Measurements from ENCODE around the gene KLHL22. TPM values are rescaled to one million over a fixed set of nuclear protein-coding genes. Genes with fewer than 3 reads are reported as not detected.
"Not testable (repeated sequence)": the region's sequence is repeated elsewhere in the genome, so short reads cannot be mapped to it uniquely, and the experiment has no call there.

The KLHL22 gene
- total RNA-seq, 4 donors from 2014 or later: 12.3 to 29.7 (median 18.3) TPM

GRCh38 chr22:20487715-20488114 lies 7.9 kb downstream of the KLHL22 start:
- H3K36me3 ChIP-seq: peaks cover 15% of the 10 kb centered on the region
- no peak for TF ChIP-seq POLR2AphosphoS5 (IDR thresholded peaks at IDR 0.05)
- TF ChIP-seq POLR2A (IDR thresholded peaks at IDR 0.05): no peak
- no peak overlapping the region for H3K4me3 ChIP-seq
- 95% methylated on average over 2 of the region's 2 CpGs for WGBS
- H3K27me3 ChIP-seq: no peaks in the 10 kb centered on the region
- no peaks in the 10 kb centered on the region for H3K9me3 ChIP-seq
- H3K4me1 ChIP-seq: no peaks in the 10 kb centered on the region
- no peak for DNase-seq (ENCODE audit: low spot score in 2 of 2)
- H3K27ac ChIP-seq: no peak overlapping the region

DNA sequence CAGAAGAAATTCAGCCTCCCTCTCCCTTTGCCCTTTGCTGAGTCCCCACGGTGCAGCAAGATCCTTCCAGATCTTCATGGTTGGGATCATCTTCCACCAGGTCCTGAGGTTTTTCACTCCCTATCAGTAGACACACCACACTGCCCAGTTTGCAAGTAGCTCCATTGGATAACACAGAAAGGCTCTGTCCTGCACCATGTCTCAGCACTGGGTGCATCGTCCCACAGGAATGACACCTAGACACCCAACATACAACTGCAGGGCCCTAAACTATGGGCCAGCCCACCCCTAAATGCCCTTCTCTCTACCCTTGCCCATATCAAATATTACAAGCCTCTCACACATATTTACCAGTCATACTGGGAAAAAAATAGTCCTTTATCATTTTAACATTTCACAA lies 9.4 kb downstream of the KLHL22 start:
- WGBS: 95% methylated on average over 2 of the region's 2 CpGs
- TF ChIP-seq CTCF (IDR thresholded peaks at IDR 0.05): no peak
- no peak for TF ChIP-seq EP300 (IDR thresholded peaks at IDR 0.05)
- TF ChIP-seq POLR2A (IDR thresholded peaks at IDR 0.05): no peak
- TF ChIP-seq POLR2AphosphoS5 (IDR thresholded peaks at IDR 0.05): no peak
- Histone ChIP-seq H3K36me3 (peaks cover 15% of the 10 kb centered on the region), H3K27me3 (no peaks in the 10 kb centered on the region), H3K4me1 (no peaks in the 10 kb centered on the region), H3K4me3 (no peak overlapping the region), H3K27ac (no peak overlapping the region), H3K9me3 (no peaks in the 10 kb centered on the region)
- DNase-seq (ENCODE audit: low spot score in 2 of 2): no peak

DNA sequence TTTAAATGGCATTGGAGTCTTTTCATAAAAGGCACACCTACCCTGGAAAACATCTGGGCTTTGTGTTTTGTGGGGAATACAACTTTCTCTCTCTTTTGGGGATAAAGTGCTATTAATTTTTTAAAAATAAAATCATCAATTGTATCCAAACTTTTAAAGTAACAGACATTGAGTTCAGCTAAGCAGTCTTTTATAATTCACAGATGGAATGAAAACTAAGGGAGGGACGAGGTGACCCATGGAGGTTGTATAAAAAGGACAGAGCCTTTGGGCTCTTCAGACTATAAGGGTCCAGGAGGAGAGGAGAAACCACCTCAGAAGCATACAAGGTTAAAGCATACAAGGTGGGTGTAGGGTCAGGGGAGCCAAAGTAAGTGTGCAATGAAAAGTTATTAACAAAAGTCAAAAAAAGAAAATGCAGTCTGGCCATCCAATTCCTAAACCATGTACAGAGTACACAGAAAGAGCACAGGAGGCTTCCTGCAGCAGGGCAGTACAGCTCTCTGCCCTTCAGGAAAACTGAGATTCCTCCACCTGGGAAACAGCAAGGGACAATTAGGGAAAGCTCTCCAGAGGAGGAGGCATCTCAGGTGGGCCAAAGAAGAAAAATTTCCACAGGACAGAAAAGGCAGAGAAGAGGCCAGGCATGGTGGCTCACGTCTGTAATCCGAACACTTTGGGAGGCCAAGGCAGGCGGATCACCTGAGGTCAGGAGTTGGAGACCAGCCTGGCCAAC lies 10.5 kb downstream of the KLHL22 start:
- no peak for TF ChIP-seq POLR2A (IDR thresholded peaks at IDR 0.05)
- no peak for TF ChIP-seq POLR2AphosphoS5 (IDR thresholded peaks at IDR 0.05)
- TF ChIP-seq EP300 (IDR thresholded peaks at IDR 0.05): no peak
- no peak for TF ChIP-seq CTCF (IDR thresholded peaks at IDR 0.05)
- WGBS: 93% methylated on average over 4 of the region's 4 CpGs
- Histone ChIP-seq H3K9me3 (no peaks in the 10 kb centered on the region), H3K36me3 (peaks cover 15% of the 10 kb centered on the region), H3K27ac (no peak overlapping the region), H3K4me1 (no peaks in the 10 kb centered on the region), H3K27me3 (no peaks in the 10 kb centered on the region), H3K4me3 (no peak overlapping the region)
- DNase-seq (ENCODE audit: low spot score in 2 of 2): no peak

DNA sequence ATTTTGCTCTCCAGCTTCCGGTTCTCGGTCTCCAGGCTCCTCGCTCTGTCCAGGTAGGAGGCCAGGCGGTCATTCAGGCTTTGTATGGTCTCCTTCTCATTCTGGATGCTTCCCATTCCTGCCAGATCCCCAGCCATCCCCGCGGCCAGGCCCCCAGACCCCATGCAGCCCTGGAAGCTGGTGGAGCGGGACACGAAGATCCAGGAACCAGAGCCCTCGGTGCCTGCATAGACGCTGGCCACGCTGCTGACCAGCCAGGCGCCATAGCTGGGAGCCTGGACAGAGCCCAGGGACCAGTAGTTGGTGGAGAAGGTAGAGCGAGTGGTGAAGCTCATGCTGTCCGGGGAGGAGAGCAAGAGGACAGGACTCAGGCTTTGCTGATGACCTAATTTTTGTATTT lies 11.8 kb downstream of the KLHL22 start:
- Histone ChIP-seq H3K4me3 (no peak overlapping the region), H3K9me3 (no peaks in the 10 kb centered on the region), H3K27ac (no peak overlapping the region), H3K27me3 (no peaks in the 10 kb centered on the region), H3K4me1 (no peaks in the 10 kb centered on the region), H3K36me3 (peaks cover 12% of the 10 kb centered on the region)
- TF ChIP-seq POLR2A (IDR thresholded peaks at IDR 0.05): no peak
- TF ChIP-seq POLR2AphosphoS5 (IDR thresholded peaks at IDR 0.05): no peak
- DNase-seq (ENCODE audit: low spot score in 2 of 2): no peak
- 94% methylated on average over 13 of the region's 14 CpGs for WGBS

GRCh38 chr22:20483143-20483506 lies 12.5 kb downstream of the KLHL22 start:
- H3K4me1 ChIP-seq; H3K27ac ChIP-seq; H3K4me3 ChIP-seq; DNase-seq (ENCODE audit: low spot score in 2 of 2); H3K36me3 ChIP-seq; H3K27me3 ChIP-seq; H3K9me3 ChIP-seq: not testable (repeated sequence)
- 96% methylated on average over 7 of the region's 7 CpGs for WGBS

DNA sequence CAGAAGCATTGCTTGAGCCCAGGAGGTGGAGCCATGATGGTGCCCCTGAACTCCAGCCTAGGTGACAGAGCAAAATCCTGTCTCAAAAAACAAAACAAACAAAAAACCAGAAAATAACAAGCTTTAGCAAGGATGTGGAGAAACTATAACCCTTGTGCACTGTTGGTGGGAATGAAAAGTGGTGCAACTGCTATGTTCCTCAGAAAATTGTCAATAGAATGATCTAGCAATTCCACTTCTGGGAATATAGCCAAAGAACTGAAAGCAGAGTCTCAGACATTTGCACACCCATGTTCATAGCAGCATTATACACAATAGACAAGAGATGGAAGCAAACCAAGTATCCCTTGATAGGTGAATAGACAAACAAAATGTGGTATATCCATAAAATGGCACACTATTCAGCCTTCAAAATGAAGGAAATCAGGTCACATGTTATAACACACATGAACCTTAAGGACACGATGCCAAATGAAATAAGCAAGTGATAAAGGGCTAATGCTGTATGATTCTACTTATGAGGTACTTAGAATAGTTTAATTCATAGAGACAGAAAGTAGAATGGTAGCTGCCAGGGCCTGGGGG lies 15.9 kb downstream of the KLHL22 start:
- Histone ChIP-seq H3K9me3 (no peaks in the 10 kb centered on the region), H3K27me3 (no peaks in the 10 kb centered on the region), H3K27ac (no peak overlapping the region), H3K4me1 (peaks cover 5% of the 10 kb centered on the region), H3K4me3 (no peak overlapping the region), H3K36me3 (peaks cover 5% of the 10 kb centered on the region)
- DNase-seq (ENCODE audit: low spot score in 2 of 2): no peak
- no peak for TF ChIP-seq CTCF (IDR thresholded peaks at IDR 0.05)
- 100% methylated on average over 1 of the region's 1 CpG for WGBS

- not testable (repeated sequence) for H3K4me1 ChIP-seq; H3K36me3 ChIP-seq; H3K27me3 ChIP-seq; DNase-seq (ENCODE audit: low spot score in 2 of 2); H3K9me3 ChIP-seq; H3K27ac ChIP-seq; H3K4me3 ChIP-seq
- WGBS: 88% methylated on average over 6 of the region's 6 CpGs
Observed at GRCh38 chr22:20478059-20478458, 17.5 kb downstream of the KLHL22 start.

DNA sequence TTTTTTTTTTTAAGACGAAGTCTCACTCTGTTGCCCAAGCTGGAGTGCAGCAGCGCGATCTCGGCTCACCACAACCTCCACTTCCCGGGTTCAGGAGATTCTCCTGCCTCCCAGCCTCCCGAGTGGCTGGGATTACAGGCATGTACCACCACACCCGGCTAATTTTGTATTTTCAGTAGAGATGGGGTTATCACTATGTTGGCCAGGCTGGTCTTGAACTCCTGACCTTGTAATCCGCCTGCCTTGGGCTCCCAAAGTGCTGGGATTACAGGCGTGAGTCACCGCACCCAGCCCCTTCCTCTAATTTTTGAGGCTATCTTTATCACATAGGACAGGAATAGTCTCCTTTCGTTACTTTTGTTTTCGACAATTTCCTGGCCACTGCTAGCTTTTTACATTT lies 20.0 kb downstream of the KLHL22 start:
- H3K4me3 ChIP-seq; H3K36me3 ChIP-seq; DNase-seq (ENCODE audit: low spot score in 2 of 2); H3K27ac ChIP-seq; H3K27me3 ChIP-seq; H3K9me3 ChIP-seq; H3K4me1 ChIP-seq: not testable (repeated sequence)
- WGBS: 70% methylated on average over 12 of the region's 12 CpGs
